ENCODE measurements around the gene OSTC. TPM values are rescaled to one million over a fixed set of nuclear protein-coding genes. Genes with fewer than 3 reads are reported as not detected.

Gene OSTC
- total and polyA plus RNA-seq, 3 donors from 2014 or later, result 48.9 to 78.1 (median 54.5) TPM

DNA sequence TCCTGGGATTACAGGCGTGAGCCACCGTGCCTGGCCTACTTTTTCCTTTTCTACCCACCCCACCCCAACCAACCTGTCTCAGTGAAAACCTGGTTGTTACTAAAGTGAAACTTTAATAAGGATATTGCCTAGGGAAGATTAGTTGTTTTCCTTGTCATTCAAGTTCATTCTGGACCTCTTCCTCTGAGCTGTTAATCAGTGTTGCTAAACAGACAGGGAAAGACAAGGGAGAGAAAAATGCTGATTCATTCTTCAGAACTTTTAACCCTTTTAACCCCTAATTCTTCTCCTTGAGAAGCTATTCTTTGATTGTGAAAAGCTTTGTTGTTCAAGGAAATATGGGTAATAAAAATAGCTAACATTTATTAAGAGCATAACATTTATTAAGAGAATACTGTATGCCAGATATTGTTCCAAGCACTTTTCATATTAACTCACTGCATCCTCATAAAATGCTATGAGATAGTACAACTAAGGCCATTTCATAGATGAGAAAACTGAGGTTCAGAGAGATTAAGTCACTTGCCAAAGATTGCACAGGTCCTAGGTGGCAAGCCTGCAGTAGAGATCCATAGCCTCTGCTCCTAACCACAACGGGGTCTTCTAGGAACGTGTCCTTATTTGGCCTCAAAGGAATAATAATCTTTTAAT, 34.8 kb downstream of the OSTC start:
- Histone ChIP-seq H3K4me3 (no peak overlapping the region), H3K9me3 (no peaks in the 10 kb centered on the region), H3K36me3 (ENCODE audit: low read depth, missing control alignments) (no peaks in the 10 kb centered on the region), H3K4me1 (no peaks in the 10 kb centered on the region), H3K27ac (no peak overlapping the region), H3K27me3 (no peaks in the 10 kb centered on the region)
- intact Hi-C loops (cut with DNase I; ENCODE audit: low total_unique reads), result no loop called here
- DNase-seq, result no peak
- no peak for TF ChIP-seq POLR2A (IDR thresholded peaks at IDR 0.05)
- TF ChIP-seq, protein P1, sequence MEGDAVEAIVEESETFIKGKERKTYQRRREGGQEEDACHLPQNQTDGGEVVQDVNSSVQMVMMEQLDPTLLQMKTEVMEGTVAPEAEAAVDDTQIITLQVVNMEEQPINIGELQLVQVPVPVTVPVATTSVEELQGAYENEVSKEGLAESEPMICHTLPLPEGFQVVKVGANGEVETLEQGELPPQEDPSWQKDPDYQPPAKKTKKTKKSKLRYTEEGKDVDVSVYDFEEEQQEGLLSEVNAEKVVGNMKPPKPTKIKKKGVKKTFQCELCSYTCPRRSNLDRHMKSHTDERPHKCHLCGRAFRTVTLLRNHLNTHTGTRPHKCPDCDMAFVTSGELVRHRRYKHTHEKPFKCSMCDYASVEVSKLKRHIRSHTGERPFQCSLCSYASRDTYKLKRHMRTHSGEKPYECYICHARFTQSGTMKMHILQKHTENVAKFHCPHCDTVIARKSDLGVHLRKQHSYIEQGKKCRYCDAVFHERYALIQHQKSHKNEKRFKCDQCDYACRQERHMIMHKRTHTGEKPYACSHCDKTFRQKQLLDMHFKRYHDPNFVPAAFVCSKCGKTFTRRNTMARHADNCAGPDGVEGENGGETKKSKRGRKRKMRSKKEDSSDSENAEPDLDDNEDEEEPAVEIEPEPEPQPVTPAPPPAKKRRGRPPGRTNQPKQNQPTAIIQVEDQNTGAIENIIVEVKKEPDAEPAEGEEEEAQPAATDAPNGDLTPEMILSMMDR (IDR thresholded peaks at IDR 0.05), result no peak
- 84 to 98% methylated on average over 4 of the region's 4 CpGs for WGBS, 2 donors

DNA sequence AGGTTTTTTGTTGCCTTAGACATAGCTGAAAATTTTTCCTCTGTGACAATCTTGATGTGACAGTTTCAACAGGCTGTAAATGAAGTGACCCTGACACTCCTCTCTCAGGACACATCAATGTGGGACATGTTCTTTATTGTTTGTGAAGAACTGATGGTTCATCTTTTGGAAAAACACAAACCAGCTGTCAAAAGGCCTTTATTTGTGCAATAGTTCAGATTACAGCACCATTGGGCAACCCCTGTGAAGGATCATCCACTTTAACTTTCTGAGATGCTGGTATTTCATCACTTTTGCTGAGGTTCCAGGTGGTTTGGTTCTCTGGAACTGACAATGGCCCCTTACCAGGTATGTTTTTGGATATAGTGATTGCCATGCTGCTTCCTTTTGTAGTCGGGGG, 40.3 kb downstream of the OSTC start:
- TF ChIP-seq POLR2A (IDR thresholded peaks at IDR 0.05), result no peak
- H3K36me3 ChIP-seq (ENCODE audit: low read depth, missing control alignments), result no peaks in the 10 kb centered on the region
- WGBS, 2 donors, result 0% methylated on average over 1 of the region's 1 CpG
- H3K27ac ChIP-seq, result no peak overlapping the region
- no peak overlapping the region for H3K4me3 ChIP-seq
- H3K27me3 ChIP-seq, result no peaks in the 10 kb centered on the region
- no peaks in the 10 kb centered on the region for H3K9me3 ChIP-seq
- H3K4me1 ChIP-seq, result no peaks in the 10 kb centered on the region
- no peak for DNase-seq
- intact Hi-C loops (cut with DNase I; ENCODE audit: low total_unique reads), result no loop called here

DNA sequence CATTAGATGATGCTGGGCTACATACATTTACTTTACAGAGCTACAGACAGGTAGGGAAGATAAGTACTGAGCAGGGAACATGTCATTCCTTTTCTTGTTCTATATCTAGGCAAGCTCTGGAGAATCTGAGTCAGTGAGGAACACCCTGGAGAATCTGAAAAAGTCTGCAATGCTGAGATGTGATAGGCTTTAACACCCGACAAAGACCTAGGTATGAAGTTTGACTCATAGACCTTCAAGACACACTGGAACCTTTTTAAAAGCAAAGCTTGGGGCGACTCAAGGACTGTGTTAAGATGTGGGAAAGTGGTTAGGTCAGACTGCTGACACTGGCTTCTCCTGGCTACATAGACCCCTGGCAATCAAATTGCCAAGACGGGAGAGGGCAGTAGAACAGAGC, 42.8 kb downstream of the OSTC start:
- no peak overlapping the region for H3K4me3 ChIP-seq
- H3K27ac ChIP-seq, result no peak overlapping the region
- H3K36me3 ChIP-seq (ENCODE audit: low read depth, missing control alignments), result no peaks in the 10 kb centered on the region
- 90 to 91% methylated on average over 3 of the region's 3 CpGs for WGBS, 2 donors
- no peaks in the 10 kb centered on the region for H3K9me3 ChIP-seq
- DNase-seq, result no peak
- no peaks in the 10 kb centered on the region for H3K27me3 ChIP-seq
- H3K4me1 ChIP-seq, result no peaks in the 10 kb centered on the region
- intact Hi-C loops (cut with DNase I; ENCODE audit: low total_unique reads), result no loop called here
- TF ChIP-seq, protein P1 (IDR thresholded peaks at IDR 0.05), result no peak
- no peak for TF ChIP-seq POLR2A (IDR thresholded peaks at IDR 0.05)

DNA sequence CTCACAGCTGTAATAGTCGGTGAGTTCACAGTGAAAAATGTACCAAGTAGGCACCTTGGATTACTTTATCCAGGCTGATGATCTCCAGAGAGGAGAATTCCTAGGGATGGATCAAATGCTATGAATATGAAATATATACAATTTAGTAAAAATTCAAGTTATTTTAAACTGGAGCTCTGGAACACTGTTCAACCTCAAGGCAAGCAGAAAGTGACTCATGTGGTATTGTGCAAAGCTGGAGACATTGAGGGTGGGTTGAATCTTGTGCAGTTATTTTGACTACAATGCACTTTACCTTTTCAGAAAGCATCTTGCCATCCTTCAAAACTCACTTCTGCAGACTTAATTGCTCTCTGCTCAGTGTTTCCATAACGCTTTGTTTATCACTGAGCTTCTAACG, 43.4 kb downstream of the OSTC start:
- H3K9me3 ChIP-seq, result no peaks in the 10 kb centered on the region
- no peaks in the 10 kb centered on the region for H3K36me3 ChIP-seq (ENCODE audit: low read depth, missing control alignments)
- H3K4me1 ChIP-seq, result no peaks in the 10 kb centered on the region
- intact Hi-C loops (cut with DNase I; ENCODE audit: low total_unique reads), result no loop called here
- 89 to 92% methylated on average over 3 of the region's 3 CpGs for whole genome bisulfite sequencing, 2 donors
- TF ChIP-seq, protein P1 (IDR thresholded peaks at IDR 0.05), result no peak
- TF ChIP-seq POLR2A (IDR thresholded peaks at IDR 0.05), result no peak
- DNase-seq, result no peak
- no peak overlapping the region for H3K27ac ChIP-seq
- H3K4me3 ChIP-seq, result no peak overlapping the region
- no peaks in the 10 kb centered on the region for H3K27me3 ChIP-seq

DNA sequence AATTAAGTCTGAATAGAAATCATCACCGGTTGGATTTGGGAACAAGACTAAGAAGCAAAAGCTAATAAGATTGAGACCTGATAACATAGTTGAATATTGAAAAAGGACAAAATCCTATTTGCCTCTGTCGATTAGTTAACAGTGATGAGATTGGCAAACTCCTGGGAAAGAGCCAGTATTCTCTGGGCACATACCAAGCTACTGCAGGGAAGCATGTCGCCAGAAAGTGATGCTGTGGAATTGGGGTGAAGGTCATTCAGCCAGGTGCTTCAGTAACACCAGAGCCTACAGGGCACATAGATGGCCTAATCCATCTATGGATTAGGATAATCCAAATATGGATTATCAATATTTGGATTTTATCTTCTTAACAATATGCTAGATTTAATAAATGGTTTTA, 44.0 kb downstream of the OSTC start:
- no peaks in the 10 kb centered on the region for H3K27me3 ChIP-seq
- H3K4me1 ChIP-seq, result no peaks in the 10 kb centered on the region
- DNase-seq, result no peak
- no peak overlapping the region for H3K4me3 ChIP-seq
- no peak for TF ChIP-seq POLR2A (IDR thresholded peaks at IDR 0.05)
- TF ChIP-seq, protein P1 (IDR thresholded peaks at IDR 0.05), result no peak
- H3K9me3 ChIP-seq, result no peaks in the 10 kb centered on the region
- intact Hi-C loops (cut with DNase I; ENCODE audit: low total_unique reads), result no loop called here
- no peaks in the 10 kb centered on the region for H3K36me3 ChIP-seq (ENCODE audit: low read depth, missing control alignments)
- WGBS, 2 donors, result 84 to 87% methylated on average over 3 of the region's 3 CpGs
- H3K27ac ChIP-seq, result no peak overlapping the region
